ENCODE results near the gene TP53TG5. TPM values are rescaled to one million over a fixed set of nuclear protein-coding genes. Genes with fewer than 3 reads are reported as not detected.

TP53TG5 gene
- total RNA-seq, 4 donors from 2014 or later, result not detected

- peak in 1 of 4 donors; percentile 10 for TF ChIP-seq POLR2A (IDR thresholded peaks at IDR 0.05)
- TF ChIP-seq, protein P1, sequence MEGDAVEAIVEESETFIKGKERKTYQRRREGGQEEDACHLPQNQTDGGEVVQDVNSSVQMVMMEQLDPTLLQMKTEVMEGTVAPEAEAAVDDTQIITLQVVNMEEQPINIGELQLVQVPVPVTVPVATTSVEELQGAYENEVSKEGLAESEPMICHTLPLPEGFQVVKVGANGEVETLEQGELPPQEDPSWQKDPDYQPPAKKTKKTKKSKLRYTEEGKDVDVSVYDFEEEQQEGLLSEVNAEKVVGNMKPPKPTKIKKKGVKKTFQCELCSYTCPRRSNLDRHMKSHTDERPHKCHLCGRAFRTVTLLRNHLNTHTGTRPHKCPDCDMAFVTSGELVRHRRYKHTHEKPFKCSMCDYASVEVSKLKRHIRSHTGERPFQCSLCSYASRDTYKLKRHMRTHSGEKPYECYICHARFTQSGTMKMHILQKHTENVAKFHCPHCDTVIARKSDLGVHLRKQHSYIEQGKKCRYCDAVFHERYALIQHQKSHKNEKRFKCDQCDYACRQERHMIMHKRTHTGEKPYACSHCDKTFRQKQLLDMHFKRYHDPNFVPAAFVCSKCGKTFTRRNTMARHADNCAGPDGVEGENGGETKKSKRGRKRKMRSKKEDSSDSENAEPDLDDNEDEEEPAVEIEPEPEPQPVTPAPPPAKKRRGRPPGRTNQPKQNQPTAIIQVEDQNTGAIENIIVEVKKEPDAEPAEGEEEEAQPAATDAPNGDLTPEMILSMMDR (IDR thresholded peaks at IDR 0.05), result no peak
- Histone ChIP-seq H3K9me3 (no peaks in the 10 kb centered on the region), H3K4me3 (no peak overlapping the region), H3K4me1 (peaks cover 29 to 67% (median 47%) of the 10 kb centered on the region in 3 donors), H3K36me3 (no peaks in the 10 kb centered on the region), H3K27ac (peak overlapping the region; percentile 59 to 95 (median 86)), H3K27me3 (no peaks in the 10 kb centered on the region)
- no peak for DNase-seq
- intact Hi-C loops (cut with DNase I), result no loop called here
- WGBS, 2 donors, result 20 to 38% methylated on average over 10 of the region's 10 CpGs
Measured at GRCh38 chr20:45358282-45359068, 19.6 kb downstream of the TP53TG5 start.

GRCh38 chr20:45355209-45356084 is 22.7 kb downstream of the TP53TG5 start:
- Histone ChIP-seq H3K27ac (peak overlapping the region; percentile 35 to 73 (median 50)), H3K9me3 (no peaks in the 10 kb centered on the region), H3K27me3 (no peaks in the 10 kb centered on the region), H3K4me3 (no peak overlapping the region), H3K4me1 (peaks cover 23 to 57% (median 42%) of the 10 kb centered on the region in 3 donors), H3K36me3 (no peaks in the 10 kb centered on the region)
- intact Hi-C loops (cut with DNase I), result no loop called here
- no peak for DNase-seq
- WGBS, 2 donors, result 37 to 53% methylated on average over 5 of the region's 5 CpGs
- TF ChIP-seq, protein P1 (IDR thresholded peaks at IDR 0.05), result no peak
- no peak for TF ChIP-seq POLR2A (IDR thresholded peaks at IDR 0.05)

- no peaks in the 10 kb centered on the region for H3K36me3 ChIP-seq
- no peaks in the 10 kb centered on the region for H3K9me3 ChIP-seq
- H3K4me3 ChIP-seq, result no peak overlapping the region
- DNase-seq, result no peak
- peak overlapping the region; percentile 35 to 73 (median 50) for H3K27ac ChIP-seq
- no peak for TF ChIP-seq POLR2A (IDR thresholded peaks at IDR 0.05)
- TF ChIP-seq, protein P1 (IDR thresholded peaks at IDR 0.05), result no peak
- H3K4me1 ChIP-seq, result peaks cover 23 to 49% (median 38%) of the 10 kb centered on the region in 3 donors
- H3K27me3 ChIP-seq, result no peaks in the 10 kb centered on the region
- WGBS, 2 donors, result 56 to 63% methylated on average over 9 of the region's 9 CpGs
- intact Hi-C loops (cut with DNase I), result no loop called here
Measured at GRCh38 chr20:45354423-45355208, 23.5 kb downstream of the TP53TG5 start.

DNA sequence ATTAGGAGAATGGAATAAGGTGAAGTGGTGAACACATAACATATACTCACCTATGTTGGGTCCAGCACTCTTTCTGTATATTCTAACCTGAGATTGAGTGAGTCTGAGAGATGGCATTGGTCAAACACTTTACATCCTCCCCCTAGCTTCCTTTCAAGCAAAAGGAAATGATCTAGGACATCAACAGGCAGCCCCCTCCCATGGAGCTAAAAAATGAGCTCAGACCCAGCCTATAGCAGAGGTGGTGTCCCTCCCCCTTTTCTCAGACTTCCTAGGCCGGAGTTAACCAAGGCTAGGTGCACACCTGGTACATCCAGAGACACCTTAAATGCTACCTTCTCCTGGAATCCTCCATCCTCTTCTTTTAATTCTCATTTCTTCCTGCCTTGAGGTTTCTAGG is 24.4 kb downstream of the TP53TG5 start:
- H3K4me3 ChIP-seq, result no peak overlapping the region
- DNase-seq, result no peak
- 82 to 86% methylated on average over 1 of the region's 1 CpG for WGBS, 2 donors
- TF ChIP-seq, protein P1 (IDR thresholded peaks at IDR 0.05), result no peak
- TF ChIP-seq POLR2A (IDR thresholded peaks at IDR 0.05), result no peak
- intact Hi-C loops (cut with DNase I), result no loop called here
- no peaks in the 10 kb centered on the region for H3K27me3 ChIP-seq
- H3K4me1 ChIP-seq, result peaks cover 20 to 46% (median 29%) of the 10 kb centered on the region in 3 donors
- peak overlapping the region in 1 of 4 donors; percentile 3 for H3K27ac ChIP-seq
- H3K36me3 ChIP-seq, result no peaks in the 10 kb centered on the region
- no peaks in the 10 kb centered on the region for H3K9me3 ChIP-seq

Measured in esophagus squamous epithelium (tissue), 5 donors.